Measurements from ENCODE around the gene HNRNPLL.
A peak's percentile ranks its signal among the peaks of the same experiment; 100 is the strongest.

DNA sequence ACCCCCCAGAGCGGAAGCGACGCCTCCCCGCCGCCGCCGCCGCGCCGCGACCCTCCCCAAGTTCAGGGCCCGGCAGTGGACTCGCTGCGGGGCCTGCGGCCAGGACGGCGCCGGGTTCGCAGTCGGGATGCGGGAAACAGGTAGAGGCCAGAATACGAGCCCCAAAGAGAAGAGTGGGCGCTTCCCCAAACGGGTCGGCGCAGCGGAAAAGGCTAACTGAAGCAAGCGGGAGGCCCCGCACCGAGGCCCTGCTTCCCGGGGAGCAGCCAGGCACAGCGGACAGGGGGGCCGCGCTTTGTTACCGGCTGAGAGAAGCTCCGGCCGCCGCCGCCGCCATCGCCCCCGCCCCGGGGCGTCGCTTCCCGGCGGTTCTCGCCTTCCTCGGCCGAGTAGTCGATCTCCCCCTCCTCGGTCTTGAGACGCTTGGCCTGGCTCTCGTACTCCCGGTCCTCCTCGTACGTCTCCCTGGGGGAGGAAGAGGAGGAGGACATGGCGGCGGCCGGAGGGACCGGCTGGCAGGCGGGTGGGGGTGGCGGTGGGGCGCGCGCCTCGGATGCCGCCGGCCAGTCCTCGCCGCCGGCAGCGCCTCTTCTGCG, 494 bp downstream of the HNRNPLL start:
- TF ChIP-seq, protein P1, sequence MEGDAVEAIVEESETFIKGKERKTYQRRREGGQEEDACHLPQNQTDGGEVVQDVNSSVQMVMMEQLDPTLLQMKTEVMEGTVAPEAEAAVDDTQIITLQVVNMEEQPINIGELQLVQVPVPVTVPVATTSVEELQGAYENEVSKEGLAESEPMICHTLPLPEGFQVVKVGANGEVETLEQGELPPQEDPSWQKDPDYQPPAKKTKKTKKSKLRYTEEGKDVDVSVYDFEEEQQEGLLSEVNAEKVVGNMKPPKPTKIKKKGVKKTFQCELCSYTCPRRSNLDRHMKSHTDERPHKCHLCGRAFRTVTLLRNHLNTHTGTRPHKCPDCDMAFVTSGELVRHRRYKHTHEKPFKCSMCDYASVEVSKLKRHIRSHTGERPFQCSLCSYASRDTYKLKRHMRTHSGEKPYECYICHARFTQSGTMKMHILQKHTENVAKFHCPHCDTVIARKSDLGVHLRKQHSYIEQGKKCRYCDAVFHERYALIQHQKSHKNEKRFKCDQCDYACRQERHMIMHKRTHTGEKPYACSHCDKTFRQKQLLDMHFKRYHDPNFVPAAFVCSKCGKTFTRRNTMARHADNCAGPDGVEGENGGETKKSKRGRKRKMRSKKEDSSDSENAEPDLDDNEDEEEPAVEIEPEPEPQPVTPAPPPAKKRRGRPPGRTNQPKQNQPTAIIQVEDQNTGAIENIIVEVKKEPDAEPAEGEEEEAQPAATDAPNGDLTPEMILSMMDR (IDR thresholded peaks at IDR 0.05 in 4 of 5, conservative IDR thresholded peaks at IDR 0.05 in 1 of 5): peak in 2 of 5 experiments; percentile 7 to 12
- no peak for TF ChIP-seq POLR2A (IDR thresholded peaks at IDR 0.05)
